ENCODE measurements around the gene PSME2. TPM values are rescaled to one million over a fixed set of nuclear protein-coding genes. Genes with fewer than 3 reads are reported as not detected.

The PSME2 gene
- total RNA-seq, 4 donors from 2014 or later: 13.7 to 53.2 (median 21.5) TPM

- DNase-seq (no peak), ATAC-seq (no peak)
- peaks cover 0 to 74% of the 10 kb centered on the region in 2 donors for H3K36me3 ChIP-seq
- no peak overlapping the region for H3K4me3 ChIP-seq
- H3K27me3 ChIP-seq: no peaks in the 10 kb centered on the region
- intact Hi-C loops (cut with DNase I; ENCODE audit: low total_unique reads) (loop anchor here (2.0 to 10.0 kb wide), 4 partner anchors 45 to 135 kb away; partner anchors contain the start of genes DCAF11, DHRS1, NOP9 and NRL), in situ Hi-C loops (cut with MboI; ENCODE audit: low sequenced_read_pairs in 4 of 4) (loop anchor here in 1 of 4 donors (5.0 kb wide), 1 partner anchor 103 kb away; no protein-coding TSS in a partner anchor)
- TF ChIP-seq POLR2A (IDR thresholded peaks at IDR 0.05) (no peak), CTCF (IDR thresholded peaks at IDR 0.05 in 4 of 5, conservative IDR thresholded peaks at IDR 0.05 in 1 of 5) (no peak)
- H3K4me1 ChIP-seq: peaks cover 23 to 30% of the 10 kb centered on the region in 2 donors
- H3K9me3 ChIP-seq: no peaks in the 10 kb centered on the region
- H3K27ac ChIP-seq: peak overlapping the region; percentile 85 to 90 (median 89)
Measured at GRCh38 chr14:24159777-24160498, 13.5 kb upstream of the PSME2 start.

- no peaks in the 10 kb centered on the region for H3K27me3 ChIP-seq
- no peak for DNase-seq
- TF ChIP-seq POLR2A (IDR thresholded peaks at IDR 0.05) (no peak), CTCF (IDR thresholded peaks at IDR 0.05 in 4 of 5, conservative IDR thresholded peaks at IDR 0.05 in 1 of 5) (no peak)
- intact Hi-C loops (cut with DNase I; ENCODE audit: low total_unique reads): no loop called here
- peaks cover 12 to 19% of the 10 kb centered on the region in 2 donors for H3K4me1 ChIP-seq
- in situ Hi-C loops (cut with MboI; ENCODE audit: low sequenced_read_pairs in 4 of 4): no loop called here
- ATAC-seq: no peak
- H3K27ac ChIP-seq: no peak overlapping the region
- no peak overlapping the region for H3K4me3 ChIP-seq
- peaks cover 0 to 68% of the 10 kb centered on the region in 2 donors for H3K36me3 ChIP-seq
- no peaks in the 10 kb centered on the region for H3K9me3 ChIP-seq
Measured at GRCh38 chr14:24157331-24157730, 10.9 kb upstream of the PSME2 start.

DNA sequence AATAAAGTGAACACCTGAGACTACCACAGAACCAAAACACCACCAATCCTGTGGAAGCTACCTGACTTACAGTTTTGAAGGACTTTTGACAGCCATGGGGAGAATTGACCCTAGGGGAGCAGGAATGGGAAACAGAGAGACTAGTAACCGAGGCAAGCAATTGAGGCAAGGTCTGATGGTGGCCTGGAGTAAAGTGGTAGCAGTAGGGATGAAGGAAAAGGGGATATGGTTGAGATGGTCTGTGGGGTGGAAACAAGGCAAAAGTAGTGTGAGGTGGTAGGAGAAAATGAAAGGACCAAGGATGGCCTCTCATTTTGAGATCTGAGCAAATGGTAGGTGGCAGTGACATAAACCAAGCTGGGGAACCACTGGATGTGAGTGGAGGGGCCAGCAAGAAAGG is 10.4 kb upstream of the PSME2 start:
- H3K27me3 ChIP-seq: no peaks in the 10 kb centered on the region

DNA sequence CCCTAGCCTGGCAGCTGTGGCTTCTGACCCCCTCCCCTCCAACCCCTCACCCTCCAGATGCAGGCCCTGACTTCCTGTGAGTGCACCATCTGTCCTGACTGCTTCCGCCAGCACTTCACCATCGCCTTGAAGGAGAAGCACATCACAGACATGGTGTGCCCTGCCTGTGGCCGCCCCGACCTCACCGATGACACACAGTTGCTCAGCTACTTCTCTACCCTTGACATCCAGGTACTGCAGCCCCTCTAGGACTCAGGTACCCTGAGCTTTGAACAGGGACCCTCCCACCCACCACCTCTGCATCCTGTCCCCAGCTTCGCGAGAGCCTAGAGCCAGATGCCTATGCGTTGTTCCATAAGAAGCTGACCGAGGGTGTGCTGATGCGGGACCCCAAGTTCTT is 8.7 kb upstream of the PSME2 start:
- in situ Hi-C loops (cut with MboI; ENCODE audit: low sequenced_read_pairs in 4 of 4) (no loop called here), intact Hi-C loops (cut with DNase I; ENCODE audit: low total_unique reads) (no loop called here)
- Histone ChIP-seq H3K4me1 (no peaks in the 10 kb centered on the region), H3K27ac (no peak overlapping the region), H3K27me3 (no peaks in the 10 kb centered on the region), H3K4me3 (no peak overlapping the region), H3K36me3 (peaks cover 0 to 82% of the 10 kb centered on the region in 2 donors), H3K9me3 (no peaks in the 10 kb centered on the region)
- no peak for TF ChIP-seq POLR2A (IDR thresholded peaks at IDR 0.05)
- no peak for TF ChIP-seq CTCF (IDR thresholded peaks at IDR 0.05 in 4 of 5, conservative IDR thresholded peaks at IDR 0.05 in 1 of 5)
- DNase-seq (no peak), ATAC-seq (no peak)

More for the DNA sequence above, 10.4 kb upstream of the PSME2 start:
- intact Hi-C loops (cut with DNase I; ENCODE audit: low total_unique reads): no loop called here
- H3K27ac ChIP-seq: no peak overlapping the region
- peaks cover 7 to 14% of the 10 kb centered on the region in 2 donors for H3K4me1 ChIP-seq
- TF ChIP-seq CTCF (IDR thresholded peaks at IDR 0.05 in 4 of 5, conservative IDR thresholded peaks at IDR 0.05 in 1 of 5): no peak
- no peak for TF ChIP-seq POLR2A (IDR thresholded peaks at IDR 0.05)
- DNase-seq (no peak), ATAC-seq (no peak)
- peaks cover 0 to 73% of the 10 kb centered on the region in 2 donors for H3K36me3 ChIP-seq
- in situ Hi-C loops (cut with MboI; ENCODE audit: low sequenced_read_pairs in 4 of 4): no loop called here
- H3K4me3 ChIP-seq: no peak overlapping the region
- no peaks in the 10 kb centered on the region for H3K9me3 ChIP-seq

Data from gastrocnemius medialis (tissue), 4 donors.